ENCODE measurements around the gene IL17C. TPM values are rescaled to one million over a fixed set of nuclear protein-coding genes. Genes with fewer than 3 reads are reported as not detected.

Gene IL17C
- total RNA-seq, 1 donor from 2014 or later = not detected

- no peak overlapping the region for H3K27ac Mint-ChIP-seq (ENCODE audit: unreplicated experiment)
- no peak for DNase-seq (ENCODE audit: extremely low spot score, unreplicated experiment)
Measured at GRCh38 chr16:88613911-88614817, 24.2 kb upstream of the IL17C start.

GRCh38 chr16:88614818-88615580, 23.4 kb upstream of the IL17C start:
- H3K27me3 Mint-ChIP-seq (ENCODE audit: unreplicated experiment) = no peaks in the 10 kb centered on the region
- no peak for DNase-seq (ENCODE audit: extremely low spot score, unreplicated experiment)
- no peaks in the 10 kb centered on the region for H3K9me3 Mint-ChIP-seq (ENCODE audit: unreplicated experiment)
- H3K4me3 Mint-ChIP-seq (ENCODE audit: unreplicated experiment) = no peak overlapping the region
- TF ChIP-seq CTCF (IDR thresholded peaks at IDR 0.05) = no peak
- H3K27ac Mint-ChIP-seq (ENCODE audit: unreplicated experiment) = no peak overlapping the region
- peaks cover 11% of the 10 kb centered on the region for H3K36me3 Mint-ChIP-seq (ENCODE audit: unreplicated experiment)
- peaks cover 10% of the 10 kb centered on the region for H3K4me1 Mint-ChIP-seq (ENCODE audit: unreplicated experiment)

More at GRCh38 chr16:88613911-88614817, 24.2 kb upstream of the IL17C start:
- Mint-ChIP-seq H3K9me3 (ENCODE audit: unreplicated experiment) (no peaks in the 10 kb centered on the region), H3K4me3 (ENCODE audit: unreplicated experiment) (no peak overlapping the region), H3K27me3 (ENCODE audit: unreplicated experiment) (no peaks in the 10 kb centered on the region), H3K4me1 (ENCODE audit: unreplicated experiment) (peaks cover 10% of the 10 kb centered on the region), H3K36me3 (ENCODE audit: unreplicated experiment) (peaks cover 15% of the 10 kb centered on the region)
- no peak for TF ChIP-seq CTCF (IDR thresholded peaks at IDR 0.05)

GRCh38 chr16:88616320-88616719, 22.1 kb upstream of the IL17C start:
- H3K36me3 Mint-ChIP-seq (ENCODE audit: unreplicated experiment) = peaks cover 8% of the 10 kb centered on the region
- H3K9me3 Mint-ChIP-seq (ENCODE audit: unreplicated experiment) = no peaks in the 10 kb centered on the region
- peaks cover 10% of the 10 kb centered on the region for H3K4me1 Mint-ChIP-seq (ENCODE audit: unreplicated experiment)
- H3K27ac Mint-ChIP-seq (ENCODE audit: unreplicated experiment) = no peak overlapping the region
- no peak overlapping the region for H3K4me3 Mint-ChIP-seq (ENCODE audit: unreplicated experiment)
- TF ChIP-seq CTCF (IDR thresholded peaks at IDR 0.05) = no peak
- H3K27me3 Mint-ChIP-seq (ENCODE audit: unreplicated experiment) = no peaks in the 10 kb centered on the region
- DNase-seq (ENCODE audit: extremely low spot score, unreplicated experiment) = no peak

GRCh38 chr16:88616736-88617135, 21.6 kb upstream of the IL17C start:
- TF ChIP-seq CTCF (IDR thresholded peaks at IDR 0.05) = no peak
- Mint-ChIP-seq H3K27ac (ENCODE audit: unreplicated experiment) (no peak overlapping the region), H3K4me3 (ENCODE audit: unreplicated experiment) (no peak overlapping the region), H3K27me3 (ENCODE audit: unreplicated experiment) (no peaks in the 10 kb centered on the region), H3K4me1 (ENCODE audit: unreplicated experiment) (peaks cover 10% of the 10 kb centered on the region), H3K36me3 (ENCODE audit: unreplicated experiment) (peaks cover 8% of the 10 kb centered on the region), H3K9me3 (ENCODE audit: unreplicated experiment) (no peaks in the 10 kb centered on the region)
- no peak for DNase-seq (ENCODE audit: extremely low spot score, unreplicated experiment)

Measured in osteocyte (in vitro differentiated cells).